Colon (tissue), 2 donors: ENCODE data around the gene EXOC4.

Experiments
- FAIRE-seq: peaks from 2 replicates; lab custom pipeline; 2012; peaks lifted over from hg19 to GRCh38; lab: Jason Lieb, UNC
- donor health status: control.
- donor health status: control.

EXOC4 gene

GRCh38 chr7:133709036-133709880 lies 456.4 kb downstream of the EXOC4 start:
- no peak for FAIRE-seq

- no peak for FAIRE-seq
Observed at GRCh38 chr7:133712544-133712943, 459.7 kb downstream of the EXOC4 start.

- FAIRE-seq = no peak
Observed at GRCh38 chr7:133714654-133715053, 461.8 kb downstream of the EXOC4 start.

- no peak for FAIRE-seq
Observed at GRCh38 chr7:133718131-133718530, 465.3 kb downstream of the EXOC4 start.

GRCh38 chr7:133723044-133723443 lies 470.2 kb downstream of the EXOC4 start:
- no peak for FAIRE-seq

- no peak for FAIRE-seq
Observed at GRCh38 chr7:133724148-133724547, 471.3 kb downstream of the EXOC4 start.

GRCh38 chr7:133724694-133725093 lies 471.8 kb downstream of the EXOC4 start:
- no peak for FAIRE-seq

GRCh38 chr7:133727476-133728214 lies 474.8 kb downstream of the EXOC4 start:
- FAIRE-seq = no peak

- no peak for FAIRE-seq
Observed at GRCh38 chr7:133730360-133730759, 477.5 kb downstream of the EXOC4 start.

- FAIRE-seq = no peak
Observed at GRCh38 chr7:133733401-133733800, 480.5 kb downstream of the EXOC4 start.

GRCh38 chr7:133735222-133735621 lies 482.3 kb downstream of the EXOC4 start:
- no peak for FAIRE-seq

GRCh38 chr7:133739817-133740216 lies 486.9 kb downstream of the EXOC4 start:
- FAIRE-seq = no peak

- no peak for FAIRE-seq
Observed at GRCh38 chr7:133741078-133741477, 488.2 kb downstream of the EXOC4 start.

- FAIRE-seq = no peak
Observed at GRCh38 chr7:133741703-133742102, 488.8 kb downstream of the EXOC4 start.

- no peak for FAIRE-seq
Observed at GRCh38 chr7:133742709-133743538, 490.0 kb downstream of the EXOC4 start.

- FAIRE-seq = no peak
Observed at GRCh38 chr7:133744451-133744850, 491.6 kb downstream of the EXOC4 start.

GRCh38 chr7:133746305-133746704 lies 493.4 kb downstream of the EXOC4 start:
- no peak for FAIRE-seq

GRCh38 chr7:133746847-133747246 lies 494.0 kb downstream of the EXOC4 start:
- no peak for FAIRE-seq

GRCh38 chr7:133748443-133749407 lies 495.8 kb downstream of the EXOC4 start:
- no peak for FAIRE-seq

GRCh38 chr7:133750287-133750686 lies 497.4 kb downstream of the EXOC4 start:
- no peak for FAIRE-seq

GRCh38 chr7:133751079-133751478 lies 498.2 kb downstream of the EXOC4 start:
- no peak for FAIRE-seq
